A549 (cell line): ENCODE results near the gene SULT1B1. TPM values are rescaled to one million over a fixed set of nuclear protein-coding genes. Genes with fewer than 3 reads are reported as not detected.

Source experiments
- ATAC-seq, 2 experiments: fragments of 200-7000 bp in 1 of 2; fragments of >200 bp in 1 of 2; cut with Nextera tagmentation in 1 of 2; cut with Tn5 transposase in 1 of 2; 3 replicates each; pipeline versions ENCODE4 v1.8.0 to v1.9.1; 2018 to 2020; ENCODE audit warnings: mild to moderate bottlenecking in 1 of 2, moderate library complexity in 1 of 2
- CTCF ChIA-PET: fragments of 300-600 bp; sonication (Branson Sonifier 250); formaldehyde crosslinking; extraction: SDS; loops from one replicate; lab custom pipeline; 2021; ENCODE audit warnings: antibody characterized with exemption, inconsistent platforms; lab: Yijun Ruan, JAX
- POLR2A ChIA-PET: fragments of 350-600 bp; formaldehyde crosslinking; extraction: SDS; loops from one replicate; lab custom pipeline; 2021; ENCODE audit warnings: antibody characterized with exemption, inconsistent platforms; lab: Yijun Ruan, JAX
- DNase-seq, 2 experiments: peaks; one replicate each; pipeline versions ENCODE4 v3.0.0 to v3.0.0-alpha.2; 2011 to 2016; ENCODE audit warnings: low read depth in 1 of 2, low spot score in 1 of 2
- FAIRE-seq: peaks from 2 replicates; lab custom pipeline; 2011; peaks lifted over from hg19 to GRCh38; lab: Jason Lieb, UNC
- H3K27ac ChIP-seq, 2 experiments: fragments of >200 bp; sonication (Bioruptor Twin); formaldehyde crosslinking; 3 replicates each; pipeline ENCODE4 v1.5.1; 2016 to 2017
- H3K4me1 ChIP-seq: fragments of >200 bp; sonication (Bioruptor Twin); formaldehyde crosslinking; 3 replicates; pipeline ENCODE4 v1.6.1; 2016
- H3K4me2 ChIP-seq: fragments of >200 bp; sonication (Bioruptor Twin); formaldehyde crosslinking; 3 replicates; pipeline ENCODE4 v1.6.1; 2016
- H3K4me3 ChIP-seq: fragments of >200 bp; sonication (Bioruptor Twin); formaldehyde crosslinking; 3 replicates; pipeline ENCODE4 v1.5.1; 2016
- H3K9me3 ChIP-seq: fragments of >200 bp; sonication (Bioruptor Twin); formaldehyde crosslinking; 3 replicates; pipeline ENCODE4 v1.6.1; 2016
- CEBPB ChIP-seq, 2 experiments: fragments of >200 bp in 1 of 2; sonication (Bioruptor Twin) in 1 of 2; formaldehyde crosslinking in 1 of 2; IDR thresholded peaks; 2 replicates each; pipeline ENCODE4 v1.6.1; 2012 to 2016
- CTCF ChIP-seq: fragments of >200 bp; sonication (Bioruptor Twin); formaldehyde crosslinking; IDR thresholded peaks from 3 replicates; pipeline ENCODE4 v1.5.1; 2016
- HDAC2 ChIP-seq: fragments of 200-600 bp; sonication (generic); IDR thresholded peaks from 2 replicates; pipeline ENCODE4 v1.6.1; 2016
- ZNF302 ChIP-seq: fragments of 250-450 bp; sonication (Bioruptor Pico); IDR thresholded peaks from 2 replicates; pipeline ENCODE4 v1.9.0; 2021; ENCODE audit warnings: inconsistent platforms, mild to moderate bottlenecking, moderate library complexity
- WGBS: methylation state at CpG from one replicate; pipeline ENCODE4 v1.1.6; 2017; ENCODE audit errors: missing lambda C conversion rate; 5-methylcytosine and 5-hydroxymethylcytosine counted together
- polyA plus RNA-seq, 4 experiments: library from polyadenylated mRNA; depleted of rRNA in 3 of 4; stranded (reverse); fragments of >200 nt; fragmentation: RNase III in 1 of 4; extraction: RNeasy Plus Mini Kit Qiagen cat#74134 plus additional on column Dnase treatment in 1 of 4; gene quantifications; 2 replicates in 3 of 4; 3 replicates in 1 of 4; pipeline ENCODE4 v1.2.3, GENCODE V29; 2011 to 2017

Gene SULT1B1
- polyA plus RNA-seq, 2 of the 4 experiments (the other 2 are of a cell fraction) = 0.01 to 0.13 TPM

- no peak for FAIRE-seq
- no peaks in the 10 kb centered on the region for H3K9me3 ChIP-seq
- POLR2A ChIA-PET = no interaction called here
- DNase-seq = no peak
- WGBS = 70% methylated on average over 4 of the region's 4 CpGs
- TF ChIP-seq ZNF302 (CRISPR knock-in tag) = no peak
- TF ChIP-seq HDAC2 = no peak
- TF ChIP-seq CTCF = no peak
- TF ChIP-seq CEBPB (IDR thresholded peaks at IDR 0.05) = no peak
- H3K4me3 ChIP-seq = no peak overlapping the region
- ATAC-seq = no peak
- no peak overlapping the region for H3K27ac ChIP-seq
- CTCF ChIA-PET = no interaction called here
- no peaks in the 10 kb centered on the region for H3K4me1 ChIP-seq
- no peak overlapping the region for H3K4me2 ChIP-seq
These were observed 75.6 kb downstream of the SULT1B1 start for GRCh38 chr4:69684804-69685203.

Other genes starting within 250 kb of the SULT1B1 start
- not detected in 2 replicates for gene UGT2A2, start 121.0 kb downstream of the SULT1B1 start, polyA plus RNA-seq (2011; rRNA removed)
- gene UGT2A2, start 121.0 kb downstream of the SULT1B1 start, polyA plus RNA-seq (2017; fragmentation: RNase III; extraction: RNeasy Plus Mini Kit Qiagen cat#74134 plus additional on column Dnase treatment) = not detected in 3 replicates
- 0.05 TPM in 1 of 2 replicates, not detected in the other for gene UGT2A1, start 107.4 kb downstream of the SULT1B1 start, polyA plus RNA-seq (2011; rRNA removed)
- not detected in 3 replicates for gene UGT2A1, start 107.4 kb downstream of the SULT1B1 start, polyA plus RNA-seq (2017; fragmentation: RNase III; extraction: RNeasy Plus Mini Kit Qiagen cat#74134 plus additional on column Dnase treatment)
- gene SULT1E1, start 99.5 kb upstream of the SULT1B1 start, polyA plus RNA-seq (2011; rRNA removed) = 0.08 TPM in 1 of 2 replicates, not detected in the other
- not detected in 3 replicates for gene SULT1E1, start 99.5 kb upstream of the SULT1B1 start, polyA plus RNA-seq (2017; fragmentation: RNase III; extraction: RNeasy Plus Mini Kit Qiagen cat#74134 plus additional on column Dnase treatment)
- gene CSN1S1, start 170.4 kb upstream of the SULT1B1 start, polyA plus RNA-seq (2011; rRNA removed) = not detected in 2 replicates
- not detected in 3 replicates for gene CSN1S1, start 170.4 kb upstream of the SULT1B1 start, polyA plus RNA-seq (2017; fragmentation: RNase III; extraction: RNeasy Plus Mini Kit Qiagen cat#74134 plus additional on column Dnase treatment)
- gene CSN2, start 205.1 kb upstream of the SULT1B1 start, polyA plus RNA-seq (2011; rRNA removed) = not detected in 2 replicates
- gene CSN2, start 205.1 kb upstream of the SULT1B1 start, polyA plus RNA-seq (2017; fragmentation: RNase III; extraction: RNeasy Plus Mini Kit Qiagen cat#74134 plus additional on column Dnase treatment) = not detected in 3 replicates
- not detected in 2 replicates for gene STATH, start 235.3 kb upstream of the SULT1B1 start, polyA plus RNA-seq (2011; rRNA removed)
- not detected in 3 replicates for gene STATH, start 235.3 kb upstream of the SULT1B1 start, polyA plus RNA-seq (2017; fragmentation: RNase III; extraction: RNeasy Plus Mini Kit Qiagen cat#74134 plus additional on column Dnase treatment)